B cell (primary cell): Measurements from ENCODE around the gene UBE2J2. TPM values are rescaled to one million over a fixed set of nuclear protein-coding genes. Genes with fewer than 3 reads are reported as not detected.

ENCODE experiments used
- ATAC-seq: fragments of 200-7000 bp; cut with Tn5 transposase; one replicate; pipeline ENCODE4 v1.10.0; 2021; ENCODE audit warnings: low read depth, mild to moderate bottlenecking, moderate number of reproducible peaks, moderate library complexity
- CTCF ChIA-PET: fragments of 350-600 bp; sonication (Branson Sonifier 250); formaldehyde crosslinking; loops from one replicate; lab custom pipeline; 2021; ENCODE audit warnings: antibody characterized with exemption, inconsistent platforms; lab: Charles Lee
- POLR2A ChIA-PET: fragments of 350-600 bp; sonication (Branson Sonifier 250); formaldehyde crosslinking; loops from one replicate; lab custom pipeline; 2021; ENCODE audit warnings: antibody characterized with exemption; lab: Charles Lee
- DNase-seq: peaks from one replicate; pipeline ENCODE4 v3.0.0; 2013
- H2AFZ ChIP-seq: 2 replicates; pipeline ENCODE4 v1.6.1; 2012; ENCODE audit warnings: mild to moderate bottlenecking, low read depth, low read length; ENCODE audit not compliant: insufficient read depth, poor library complexity, severe bottlenecking
- H3K27ac ChIP-seq, 2 donors: 1 replicate in 1 of 2; 2 replicates in 1 of 2; pipeline ENCODE4 v1.5.1; 2012 to 2013; ENCODE audit warnings: low read length in 2 of 2, mild to moderate bottlenecking in 2 of 2, moderate library complexity in 1 of 2
- H3K27me3 ChIP-seq, 4 experiments: fragments of 200-600 bp in 1 of 4; sonication (generic) in 1 of 4; replicated peaks in 1 of 4; 1 replicate in 2 of 4; 2 replicates in 2 of 4; pipeline versions ENCODE4 v1.6.1 to v1.7.0; 2013 to 2016; ENCODE audit warnings: low read length in 3 of 4, mild to moderate bottlenecking in 2 of 4, mixed read lengths in 1 of 4, moderate library complexity in 1 of 4; ENCODE audit not compliant: insufficient read depth in 4 of 4, control insufficient read depth in 3 of 4; ENCODE audit errors: control extremely low read depth in 1 of 4
- H3K36me3 ChIP-seq, 2 experiments: replicated peaks in 1 of 2; 1 replicate in 1 of 2; 2 replicates in 1 of 2; pipeline versions ENCODE4 v1.6.1 to v1.7.1; 2013; ENCODE audit warnings: low read length in 1 of 2; ENCODE audit not compliant: insufficient read depth in 2 of 2, control insufficient read depth in 1 of 2; ENCODE audit errors: control extremely low read depth in 1 of 2, extremely low read depth in 1 of 2
- H3K4me1 ChIP-seq, 2 donors: fragments of 200-600 bp in 1 of 2; sonication (generic) in 1 of 2; 1 replicate in 1 of 2; 2 replicates in 1 of 2; pipeline versions ENCODE4 v1.5.1 to v1.6.1; 2013 to 2017; ENCODE audit warnings: low read length in 2 of 2; ENCODE audit not compliant: control insufficient read depth in 2 of 2, insufficient read depth in 2 of 2
- H3K4me2 ChIP-seq: replicated peaks from 2 replicates; pipeline ENCODE3; 2012; ENCODE audit warnings: mild to moderate bottlenecking, low read depth, low read length; ENCODE audit not compliant: poor library complexity, severe bottlenecking
- H3K4me3 ChIP-seq, 5 experiments: fragments of 200-600 bp in 1 of 5; sonication (generic) in 1 of 5; 1 replicate in 3 of 5; 2 replicates in 2 of 5; pipeline versions ENCODE4 v1.5.1 to v1.7.0; 2011 to 2016; ENCODE audit warnings: low read length in 4 of 5, mild to moderate bottlenecking in 4 of 5, low read depth in 2 of 5, control low read depth in 1 of 5, moderate library complexity in 1 of 5; ENCODE audit not compliant: insufficient read depth in 1 of 5; ENCODE audit errors: control extremely low read depth in 1 of 5, extremely low read depth in 1 of 5
- H3K79me2 ChIP-seq: fragments of 200-600 bp; sonication (generic); one replicate; pipeline ENCODE4 v1.6.0; 2016; ENCODE audit warnings: low read length; ENCODE audit not compliant: control insufficient read depth, insufficient read depth
- H3K9ac ChIP-seq: fragments of 200-600 bp; sonication (generic); 2 replicates; pipeline ENCODE4 v1.6.1; 2017; ENCODE audit warnings: mild to moderate bottlenecking, low read length, moderate library complexity
- H3K9me3 ChIP-seq, 3 donors: one replicate each; pipeline versions ENCODE4 v1.6.1 to v1.7.1; 2013; ENCODE audit warnings: low read length in 2 of 3; ENCODE audit not compliant: control insufficient read depth in 2 of 3, insufficient read depth in 1 of 3; ENCODE audit errors: control extremely low read depth in 1 of 3
- H4K20me1 ChIP-seq: 2 replicates; pipeline ENCODE4 v1.6.0; 2012; ENCODE audit warnings: mild to moderate bottlenecking, low read length; ENCODE audit not compliant: insufficient read depth, control insufficient read depth, poor library complexity, severe bottlenecking
- H3K27ac Mint-ChIP-seq: one replicate; pipeline ENCODE4 v1.8.0; 2021; ENCODE audit warnings: mixed read lengths
- H3K27me3 Mint-ChIP-seq: one replicate; pipeline ENCODE4 v1.8.0; 2021; ENCODE audit warnings: mixed read lengths
- H3K4me1 Mint-ChIP-seq: one replicate; pipeline ENCODE4 v1.8.0; 2021; ENCODE audit warnings: mixed read lengths
- H3K4me3 Mint-ChIP-seq: one replicate; pipeline ENCODE4 v1.8.0; 2021; ENCODE audit warnings: mixed read lengths
- H3K9me3 Mint-ChIP-seq: one replicate; pipeline ENCODE4 v1.8.0; 2022; ENCODE audit warnings: mixed read lengths; ENCODE audit not compliant: insufficient read depth
- EZH2 ChIP-seq: IDR thresholded peaks from 2 replicates; pipeline ENCODE4 v1.6.1; 2012; ENCODE audit warnings: borderline replicate concordance, low read depth, mild to moderate bottlenecking, moderate library complexity, low read length; ENCODE audit not compliant: insufficient read depth, poor library complexity, severe bottlenecking
- WGBS: methylation state at CpG from one replicate; pipeline ENCODE4 v1.1.5; 2013; ENCODE audit warnings: missing lambda C conversion rate; ENCODE audit not compliant: insufficient coverage; 5-methylcytosine and 5-hydroxymethylcytosine counted together
- intact Hi-C: fragments of 100-400 bp; cut with micrococcal nuclease; formaldehyde crosslinking; loops from one replicate; pipeline ENCODE4 v1.10.0; 2022
- polyA plus RNA-seq: library from polyadenylated mRNA; depleted of rRNA; stranded (reverse); fragments of >200 nt; gene quantifications from 2 replicates; pipeline ENCODE4 v1.2.3, GENCODE V29; 2012
- total RNA-seq, 2 donors: library from RNA; stranded (reverse); fragments of 120-200 nt in 1 of 2; gene quantifications; 1 replicate in 1 of 2; 2 replicates in 1 of 2; pipeline versions ENCODE4 v1.2.3 to v1.2.4, GENCODE V29; 2013 to 2022
- TF ChIP-seq, protein P1 (sequence below): fragments of 200-600 bp; IDR thresholded peaks from one replicate; pipeline ENCODE4 v1.8.0; 2022; ENCODE audit warnings: antibody characterized with exemption, mild to moderate bottlenecking

Gene UBE2J2
- total and polyA plus RNA-seq, 2 donors (not counting 1 experiment from before 2014, with no cell fraction given): 40.1 to 115 TPM

DNA sequence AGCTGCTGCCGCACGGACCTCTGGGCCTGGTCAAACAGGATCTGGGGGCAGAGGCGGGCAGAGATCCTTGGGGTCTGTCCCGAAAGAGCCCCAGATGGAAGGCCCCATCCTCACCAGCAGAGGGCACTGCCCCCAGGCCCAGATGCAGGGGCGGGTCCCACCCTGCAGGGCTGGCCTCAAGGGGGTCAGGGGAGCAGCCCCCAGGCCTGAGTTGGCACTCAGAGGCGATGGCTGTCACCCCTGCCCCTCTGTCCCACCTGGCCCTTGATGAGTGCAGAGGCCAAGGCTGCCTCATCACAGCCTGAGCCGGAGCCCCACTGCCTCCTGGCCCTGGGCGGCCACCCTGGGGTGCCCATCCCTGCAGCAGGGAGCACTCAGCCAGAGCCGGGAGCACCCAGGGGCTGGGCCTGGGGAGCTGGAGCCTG lies 28.4 kb upstream of the UBE2J2 start:
- intact Hi-C loops: no loop called here
- Mint-ChIP-seq H3K27me3 (no peaks in the 10 kb centered on the region), H3K9me3 (no peaks in the 10 kb centered on the region), H3K4me3 (no peak overlapping the region), H3K27ac (no peak overlapping the region), H3K4me1 (peaks cover 29% of the 10 kb centered on the region)
- no peak overlapping the region for H3K4me2 ChIP-seq
- H3K36me3 ChIP-seq: no peaks in the 10 kb centered on the region
- WGBS: 90% methylated on average over 9 of the region's 9 CpGs
- H3K4me3 ChIP-seq: no peak overlapping the region
- H3K27me3 ChIP-seq: no peaks in the 10 kb centered on the region
- ChIA-PET CTCF (interaction anchor here (2.2 kb wide), 1 partner anchor 10 kb away, joined by 9 read pairs; no protein-coding TSS in a partner anchor), POLR2A (no interaction called here)
- H3K9me3 ChIP-seq: no peaks in the 10 kb centered on the region
- DNase-seq: no peak
- H2AFZ ChIP-seq: no peak overlapping the region
- H3K9ac ChIP-seq: no peak overlapping the region
- H3K27ac ChIP-seq: no peak overlapping the region
- peaks cover 42% of the 10 kb centered on the region for H4K20me1 ChIP-seq
- peaks cover 29% of the 10 kb centered on the region for H3K79me2 ChIP-seq
- no peak for ATAC-seq
- H3K4me1 ChIP-seq: peaks cover 26 to 35% of the 10 kb centered on the region in 2 donors
- TF ChIP-seq EZH2: no peak
- TF ChIP-seq, protein P1, sequence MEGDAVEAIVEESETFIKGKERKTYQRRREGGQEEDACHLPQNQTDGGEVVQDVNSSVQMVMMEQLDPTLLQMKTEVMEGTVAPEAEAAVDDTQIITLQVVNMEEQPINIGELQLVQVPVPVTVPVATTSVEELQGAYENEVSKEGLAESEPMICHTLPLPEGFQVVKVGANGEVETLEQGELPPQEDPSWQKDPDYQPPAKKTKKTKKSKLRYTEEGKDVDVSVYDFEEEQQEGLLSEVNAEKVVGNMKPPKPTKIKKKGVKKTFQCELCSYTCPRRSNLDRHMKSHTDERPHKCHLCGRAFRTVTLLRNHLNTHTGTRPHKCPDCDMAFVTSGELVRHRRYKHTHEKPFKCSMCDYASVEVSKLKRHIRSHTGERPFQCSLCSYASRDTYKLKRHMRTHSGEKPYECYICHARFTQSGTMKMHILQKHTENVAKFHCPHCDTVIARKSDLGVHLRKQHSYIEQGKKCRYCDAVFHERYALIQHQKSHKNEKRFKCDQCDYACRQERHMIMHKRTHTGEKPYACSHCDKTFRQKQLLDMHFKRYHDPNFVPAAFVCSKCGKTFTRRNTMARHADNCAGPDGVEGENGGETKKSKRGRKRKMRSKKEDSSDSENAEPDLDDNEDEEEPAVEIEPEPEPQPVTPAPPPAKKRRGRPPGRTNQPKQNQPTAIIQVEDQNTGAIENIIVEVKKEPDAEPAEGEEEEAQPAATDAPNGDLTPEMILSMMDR: peak; percentile 66

DNA sequence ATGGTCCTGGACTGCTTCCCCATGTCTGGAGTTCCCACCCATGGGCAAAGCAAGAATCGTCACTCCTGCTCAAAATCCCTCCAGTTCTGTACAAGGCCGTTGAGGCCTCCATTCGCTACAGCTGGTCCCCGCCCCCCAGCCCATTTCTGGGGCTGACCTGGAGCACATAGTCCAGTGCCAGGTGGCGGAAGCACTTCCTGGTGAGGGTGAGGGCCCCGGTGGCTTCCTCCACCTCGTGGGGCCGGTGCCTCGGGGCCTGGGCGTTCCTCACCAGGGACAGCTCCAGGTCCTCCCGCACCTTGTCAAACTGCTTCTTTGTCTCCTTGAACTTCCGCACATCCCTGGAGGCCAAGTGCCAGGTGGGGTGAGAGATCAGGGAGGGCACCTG lies 26.7 kb upstream of the UBE2J2 start:
- no peak overlapping the region for H3K27ac ChIP-seq
- H3K9ac ChIP-seq: no peak overlapping the region
- Mint-ChIP-seq H3K4me3 (no peak overlapping the region), H3K4me1 (peaks cover 12% of the 10 kb centered on the region), H3K27ac (no peak overlapping the region), H3K27me3 (no peaks in the 10 kb centered on the region), H3K9me3 (no peaks in the 10 kb centered on the region)
- H3K9me3 ChIP-seq: no peaks in the 10 kb centered on the region
- no peak for DNase-seq
- no peak overlapping the region for H3K4me3 ChIP-seq
- POLR2A ChIA-PET: no interaction called here
- no peaks in the 10 kb centered on the region for H3K36me3 ChIP-seq
- H2AFZ ChIP-seq: no peak overlapping the region
- TF ChIP-seq, protein P1: no peak
- H3K27me3 ChIP-seq: no peaks in the 10 kb centered on the region
- intact Hi-C loops: no loop called here
- ATAC-seq: no peak
- H3K4me2 ChIP-seq: no peak overlapping the region
- peaks cover 27% of the 10 kb centered on the region for H4K20me1 ChIP-seq
- H3K4me1 ChIP-seq: peaks cover 9 to 18% of the 10 kb centered on the region in 2 donors
- CTCF ChIA-PET: interaction anchor here (0.7 to 2.2 kb wide), 3 partner anchors 9 to 317 kb away, joined by 3 to 9 read pairs (median 3); no protein-coding TSS in a partner anchor
- 94% methylated on average over 12 of the region's 12 CpGs for WGBS
- H3K79me2 ChIP-seq: peaks cover 17% of the 10 kb centered on the region
